MM.1S (cell line): ENCODE results near the gene PKDCC.
A peak's percentile ranks its signal among the peaks of the same experiment; 100 is the strongest.

Source experiments
- DNase-seq: peaks from one replicate; pipeline ENCODE4 v3.0.0-alpha.2; 2015
- H2AFZ ChIP-seq: fragments of 300-600 bp; sonication (generic); 2 replicates; pipeline ENCODE4 v1.6.0; 2016; ENCODE audit warnings: antibody characterized with exemption, low read length
- H3F3A ChIP-seq: fragments of 300-600 bp; sonication (generic); 2 replicates; pipeline ENCODE4 v1.6.1; 2016; ENCODE audit warnings: mild to moderate bottlenecking, antibody characterized with exemption, low read length, moderate library complexity, mixed read lengths; ENCODE audit not compliant: insufficient read depth
- H3K27ac ChIP-seq: fragments of 300-600 bp; sonication (generic); 2 replicates; pipeline ENCODE4 v1.5.1; 2016; ENCODE audit warnings: mild to moderate bottlenecking, low read length
- H3K27me3 ChIP-seq: fragments of 300-600 bp; sonication (generic); replicated peaks from 2 replicates; pipeline ENCODE4 v1.6.0; 2016; ENCODE audit warnings: low read length; ENCODE audit not compliant: insufficient read depth
- H3K36me3 ChIP-seq: fragments of 300-600 bp; sonication (generic); replicated peaks from 2 replicates; pipeline ENCODE4 v1.6.1; 2016; ENCODE audit warnings: mild to moderate bottlenecking, low read length, mixed read lengths; ENCODE audit not compliant: insufficient read depth
- H3K4me1 ChIP-seq: fragments of 300-600 bp; sonication (generic); 2 replicates; pipeline ENCODE4 v1.6.1; 2016; ENCODE audit warnings: low read length, mixed read lengths
- H3K4me2 ChIP-seq: fragments of 300-600 bp; sonication (generic); 2 replicates; pipeline ENCODE4 v1.6.0; 2016; ENCODE audit warnings: low read depth, low read length
- H3K4me3 ChIP-seq: fragments of 300-600 bp; sonication (generic); 2 replicates; pipeline ENCODE4 v1.5.1; 2016; ENCODE audit warnings: low read length, mixed read lengths
- H3K79me2 ChIP-seq: fragments of 300-600 bp; sonication (generic); 2 replicates; pipeline ENCODE4 v1.6.1; 2016; ENCODE audit warnings: mixed run types, low read length, mixed read lengths
- H3K9ac ChIP-seq: fragments of 300-600 bp; sonication (generic); 2 replicates; pipeline ENCODE4 v1.6.1; 2016; ENCODE audit warnings: low read length, mixed read lengths
- H3K9me2 ChIP-seq: fragments of 300-600 bp; sonication (generic); replicated peaks from 2 replicates; pipeline ENCODE4 v1.6.1; 2016; ENCODE audit warnings: mild to moderate bottlenecking, low read length, mixed read lengths; ENCODE audit not compliant: insufficient read depth
- H3K9me3 ChIP-seq: fragments of 300-600 bp; sonication (generic); replicated peaks from 2 replicates; pipeline ENCODE4 v1.6.1; 2016; ENCODE audit warnings: mild to moderate bottlenecking, low read length, mixed read lengths; ENCODE audit not compliant: insufficient read depth
- H4K20me1 ChIP-seq: fragments of 300-600 bp; sonication (generic); 2 replicates; pipeline ENCODE4 v1.6.1; 2016; ENCODE audit warnings: mild to moderate bottlenecking, low read length, moderate library complexity, mixed read lengths; ENCODE audit not compliant: insufficient read depth
- EZH2 ChIP-seq: fragments of 300-600 bp; sonication (generic); optimal IDR thresholded peaks from 2 replicates; pipeline ENCODE3; 2017; ENCODE audit warnings: low read depth, mild to moderate bottlenecking, antibody characterized with exemption, low read length, mixed read lengths
- EZH2phosphoT487 ChIP-seq: fragments of 300-600 bp; sonication (generic); IDR thresholded peaks from 2 replicates; pipeline ENCODE4 v1.6.1; 2018; ENCODE audit warnings: antibody characterized with exemption, low read length
- TF ChIP-seq, protein P1 (sequence below): fragments of 300-600 bp; sonication (generic); IDR thresholded peaks from 2 replicates; pipeline ENCODE4 v1.5.1; 2016; ENCODE audit warnings: antibody characterized with exemption, low read length, mixed read lengths

The PKDCC gene

DNA sequence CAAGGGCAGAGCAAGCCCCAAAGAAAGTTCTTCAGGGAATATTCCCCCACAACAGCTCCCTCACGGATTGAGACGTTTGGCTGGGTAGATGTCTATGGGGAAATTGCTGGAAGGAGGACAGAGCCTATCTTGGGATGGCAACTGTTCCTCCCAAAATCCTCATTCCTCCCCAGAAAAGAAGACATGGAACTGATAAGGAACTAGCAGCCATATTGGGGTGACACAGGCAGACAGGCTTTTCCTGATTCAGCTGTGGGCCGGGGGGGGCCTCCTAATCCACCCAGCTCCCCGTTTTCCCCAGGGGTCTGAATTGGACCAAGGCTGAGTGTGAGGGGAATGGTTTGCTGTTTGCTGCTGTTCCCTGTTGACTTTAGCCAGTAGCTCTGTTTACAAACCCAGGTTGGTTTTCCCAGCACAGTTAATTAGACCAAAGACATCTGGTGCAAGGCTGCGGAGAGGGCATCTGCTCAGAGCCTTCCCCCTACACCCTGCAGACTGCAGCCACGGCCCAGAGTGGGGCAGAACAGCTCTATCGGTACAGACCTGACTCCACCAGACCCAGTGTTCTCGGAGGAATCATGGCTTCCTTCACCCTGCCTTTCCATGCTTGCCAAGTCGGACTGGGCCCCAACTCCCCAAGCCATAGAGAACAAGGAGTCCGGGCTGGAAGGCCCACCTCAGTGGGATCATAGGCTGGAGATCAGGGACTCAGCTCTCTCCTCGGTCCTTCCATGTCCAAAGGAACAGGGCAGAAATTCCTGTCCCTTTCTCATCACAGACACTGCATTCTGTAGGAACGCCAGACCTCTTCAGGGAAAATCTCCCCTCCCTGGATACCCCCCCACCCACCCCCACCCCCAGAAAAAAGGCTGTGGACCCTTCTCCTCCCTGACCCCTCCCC is 1.7 kb upstream of the PKDCC start:
- H3K27ac ChIP-seq = no peak overlapping the region
- DNase-seq = no peak

DNA sequence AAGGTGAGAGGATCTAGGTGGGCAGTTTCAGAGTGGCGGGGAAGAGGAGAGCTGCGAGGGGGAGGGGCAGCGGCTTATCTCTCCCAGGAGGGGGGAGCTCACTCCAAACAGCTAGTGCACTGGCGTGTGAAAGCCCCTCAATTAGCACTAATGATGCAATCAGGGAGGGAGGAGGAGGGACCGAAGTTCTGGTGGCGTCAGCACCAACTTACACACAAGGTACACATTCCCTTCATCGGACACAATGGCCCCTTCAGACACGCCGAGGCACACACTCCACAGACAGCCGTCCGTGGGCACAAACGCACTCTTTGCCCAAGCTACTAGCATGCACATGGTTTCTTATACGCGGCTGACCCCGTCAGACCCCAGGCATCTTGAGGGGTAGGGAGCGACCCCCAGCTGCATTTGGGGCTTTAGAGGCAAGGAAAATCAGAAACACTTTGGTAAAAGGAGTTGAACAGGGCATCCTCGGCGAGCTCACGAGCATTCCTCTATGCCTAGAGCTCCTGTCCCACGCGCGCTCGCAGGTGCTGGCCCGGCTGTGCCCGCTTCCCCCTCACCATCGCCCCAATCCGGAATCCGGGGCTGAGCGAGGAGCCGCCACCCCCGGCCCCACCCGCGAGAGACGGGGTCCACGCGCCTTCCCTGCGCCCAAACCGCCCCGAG is 868 bp upstream of the PKDCC start:
- H3K4me1 ChIP-seq = no peaks in the 10 kb centered on the region
- H3K79me2 ChIP-seq = no peaks in the 10 kb centered on the region
- TF ChIP-seq EZH2 (no peak), EZH2phosphoT487 (no peak)
- TF ChIP-seq, protein P1, sequence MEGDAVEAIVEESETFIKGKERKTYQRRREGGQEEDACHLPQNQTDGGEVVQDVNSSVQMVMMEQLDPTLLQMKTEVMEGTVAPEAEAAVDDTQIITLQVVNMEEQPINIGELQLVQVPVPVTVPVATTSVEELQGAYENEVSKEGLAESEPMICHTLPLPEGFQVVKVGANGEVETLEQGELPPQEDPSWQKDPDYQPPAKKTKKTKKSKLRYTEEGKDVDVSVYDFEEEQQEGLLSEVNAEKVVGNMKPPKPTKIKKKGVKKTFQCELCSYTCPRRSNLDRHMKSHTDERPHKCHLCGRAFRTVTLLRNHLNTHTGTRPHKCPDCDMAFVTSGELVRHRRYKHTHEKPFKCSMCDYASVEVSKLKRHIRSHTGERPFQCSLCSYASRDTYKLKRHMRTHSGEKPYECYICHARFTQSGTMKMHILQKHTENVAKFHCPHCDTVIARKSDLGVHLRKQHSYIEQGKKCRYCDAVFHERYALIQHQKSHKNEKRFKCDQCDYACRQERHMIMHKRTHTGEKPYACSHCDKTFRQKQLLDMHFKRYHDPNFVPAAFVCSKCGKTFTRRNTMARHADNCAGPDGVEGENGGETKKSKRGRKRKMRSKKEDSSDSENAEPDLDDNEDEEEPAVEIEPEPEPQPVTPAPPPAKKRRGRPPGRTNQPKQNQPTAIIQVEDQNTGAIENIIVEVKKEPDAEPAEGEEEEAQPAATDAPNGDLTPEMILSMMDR = no peak
- H3K4me2 ChIP-seq = peak overlapping the region; percentile 84
- H3K27me3 ChIP-seq = peaks cover 4% of the 10 kb centered on the region; the same call in 1 of the 2 replicates
- H3K9me3 ChIP-seq = no peaks in the 10 kb centered on the region
- no peaks in the 10 kb centered on the region for H4K20me1 ChIP-seq
- no peak for DNase-seq
- no peak overlapping the region for H3K27ac ChIP-seq
- peak overlapping the region; percentile 63 for H2AFZ ChIP-seq
- no peaks in the 10 kb centered on the region for H3K9me2 ChIP-seq
- peak overlapping the region; percentile 12; the same call in 1 of the 2 replicates for H3K9ac ChIP-seq
- no peaks in the 10 kb centered on the region for H3K36me3 ChIP-seq
- no peaks in the 10 kb centered on the region for H3F3A ChIP-seq
- H3K4me3 ChIP-seq = peak overlapping the region; percentile 53

More for the DNA sequence above, 1.7 kb upstream of the PKDCC start:
- no peak overlapping the region for H3K4me3 ChIP-seq
- H3K9me2 ChIP-seq = no peaks in the 10 kb centered on the region
- no peaks in the 10 kb centered on the region for H4K20me1 ChIP-seq
- H3K9ac ChIP-seq = no peak overlapping the region
- no peaks in the 10 kb centered on the region for H3K4me1 ChIP-seq
- no peak overlapping the region for H3K4me2 ChIP-seq
- H3K36me3 ChIP-seq = no peaks in the 10 kb centered on the region
- H3K79me2 ChIP-seq = no peaks in the 10 kb centered on the region
- no peak for TF ChIP-seq EZH2
- TF ChIP-seq, protein P1 = no peak
- TF ChIP-seq EZH2phosphoT487 = no peak
- H3K27me3 ChIP-seq = peaks cover 4% of the 10 kb centered on the region; the same call in 1 of the 2 replicates
- no peaks in the 10 kb centered on the region for H3F3A ChIP-seq
- no peaks in the 10 kb centered on the region for H3K9me3 ChIP-seq
- H2AFZ ChIP-seq = no peak overlapping the region

DNA sequence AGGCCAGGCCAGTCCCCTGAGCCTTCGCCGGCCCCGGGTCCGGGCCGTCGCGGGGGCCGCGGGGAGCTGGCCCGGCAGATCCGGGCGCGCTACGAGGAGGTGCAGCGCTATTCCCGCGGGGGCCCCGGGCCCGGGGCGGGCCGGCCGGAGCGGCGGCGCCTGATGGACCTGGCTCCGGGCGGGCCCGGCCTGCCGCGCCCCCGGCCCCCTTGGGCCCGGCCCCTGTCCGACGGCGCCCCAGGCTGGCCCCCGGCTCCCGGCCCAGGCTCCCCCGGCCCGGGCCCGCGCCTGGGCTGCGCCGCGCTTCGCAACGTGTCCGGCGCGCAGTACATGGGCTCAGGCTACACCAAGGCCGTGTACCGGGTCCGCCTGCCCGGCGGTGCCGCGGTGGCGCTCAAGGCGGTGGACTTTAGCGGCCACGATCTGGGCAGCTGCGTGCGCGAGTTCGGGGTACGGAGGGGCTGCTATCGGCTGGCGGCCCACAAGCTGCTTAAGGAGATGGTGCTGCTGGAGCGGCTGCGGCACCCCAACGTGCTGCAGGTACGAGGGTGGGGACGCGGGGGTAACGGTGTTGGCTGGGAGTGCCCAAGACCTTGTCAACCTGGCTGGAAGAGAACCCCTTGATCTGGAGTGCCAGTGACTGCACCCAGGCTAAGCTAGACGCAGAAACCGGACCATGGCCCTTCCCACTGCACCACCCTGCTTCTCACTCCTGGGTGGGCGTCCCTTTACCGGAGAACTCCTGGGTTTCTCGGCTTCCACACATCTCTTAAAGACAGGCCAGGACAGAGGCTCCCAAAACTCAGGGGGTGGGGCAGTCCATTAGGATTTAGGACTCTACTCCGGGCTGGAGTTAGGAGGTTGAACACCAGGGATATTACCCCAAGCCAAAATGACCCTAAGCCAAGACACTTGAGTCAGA is 739 bp downstream of the PKDCC start:
- H3K4me1 ChIP-seq = no peaks in the 10 kb centered on the region
- peak overlapping the region; percentile 12; the same call in 1 of the 2 replicates for H3K9ac ChIP-seq
- H3K79me2 ChIP-seq = no peaks in the 10 kb centered on the region
- H3K9me3 ChIP-seq = no peaks in the 10 kb centered on the region
- no peaks in the 10 kb centered on the region for H3K9me2 ChIP-seq
- no peaks in the 10 kb centered on the region for H3K36me3 ChIP-seq
- peak overlapping the region; percentile 64 for H3K4me3 ChIP-seq
- H3F3A ChIP-seq = no peaks in the 10 kb centered on the region
- no peak for DNase-seq
- H3K27me3 ChIP-seq = peaks cover 4% of the 10 kb centered on the region; the same call in 1 of the 2 replicates
- no peaks in the 10 kb centered on the region for H4K20me1 ChIP-seq
- H3K4me2 ChIP-seq = peak overlapping the region; percentile 95
- H3K27ac ChIP-seq = no peak overlapping the region
- 0 out of 2 replicates have a peak overlapping the region, but pooled peaks have one; percentile 9 for H2AFZ ChIP-seq
- TF ChIP-seq, protein P1 = no peak
